ENCODE results near the gene IFRD1.
"Not testable (repeated sequence)": the region's sequence is repeated elsewhere in the genome, so short reads cannot be mapped to it uniquely, and the experiment has no call there.

Gene IFRD1

DNA sequence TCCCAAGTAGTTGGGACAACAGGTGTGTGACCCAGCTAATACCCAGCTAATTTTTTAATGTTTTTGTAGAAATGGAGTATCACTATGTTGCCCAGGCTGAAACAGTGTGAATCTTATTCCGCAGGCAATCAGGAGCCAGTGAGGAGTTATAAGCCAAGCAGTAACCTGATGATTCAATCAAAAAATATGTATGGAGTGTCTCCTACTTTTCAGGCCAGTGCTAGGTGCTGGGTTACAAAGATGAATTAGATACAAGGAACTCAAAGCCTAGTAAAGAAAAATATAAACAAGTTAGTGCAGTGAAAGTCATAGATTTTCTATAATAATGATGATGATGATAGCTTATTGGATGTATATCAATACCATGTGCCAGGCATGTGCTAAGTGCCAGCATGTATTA, 13.2 kb upstream of the IFRD1 start:
- Histone ChIP-seq H3K27ac (no peak overlapping the region), H3K4me3 (no peak overlapping the region)

DNA sequence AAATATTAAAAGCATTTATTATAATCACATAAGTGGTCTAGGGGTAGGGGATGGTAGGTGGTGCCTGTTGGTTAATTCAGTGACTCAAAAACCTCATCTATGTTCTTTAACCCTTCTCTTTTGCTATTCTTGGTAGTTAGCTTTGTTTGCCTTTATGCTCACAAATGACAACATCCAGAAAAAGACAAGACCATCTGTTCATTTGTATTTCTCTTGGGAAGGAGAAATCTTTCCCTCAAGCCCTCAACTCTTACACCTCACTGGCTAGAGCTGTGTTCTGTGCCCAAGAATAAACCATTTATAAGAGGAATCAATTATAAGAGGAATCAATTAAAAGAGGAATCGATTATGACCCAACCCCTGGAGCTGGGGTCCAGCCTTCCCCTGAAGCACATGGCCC, 10.8 kb upstream of the IFRD1 start:
- Histone ChIP-seq H3K4me3 (no peak overlapping the region), H3K27ac (no peak overlapping the region)

DNA sequence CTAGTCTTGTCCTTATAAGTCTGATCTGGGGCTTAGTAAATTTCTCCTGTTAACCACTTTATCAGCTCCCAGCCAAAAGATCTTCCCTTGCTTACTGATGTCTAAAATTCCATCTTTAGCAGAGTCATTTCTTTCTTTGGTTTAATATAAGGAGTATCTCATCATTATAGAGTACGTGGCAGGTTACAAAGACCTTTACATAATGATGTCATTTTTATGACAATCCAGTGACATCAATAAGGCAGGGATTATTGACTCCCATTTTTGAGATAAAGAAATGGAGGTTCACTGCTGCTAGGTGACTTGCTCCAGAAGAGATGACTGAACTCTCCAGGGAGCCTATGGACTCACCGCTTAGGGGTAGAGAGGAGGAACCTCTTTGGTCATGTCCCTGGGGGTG, 8.1 kb upstream of the IFRD1 start:
- Histone ChIP-seq H3K4me3 (no peak overlapping the region), H3K27ac (no peak overlapping the region)

DNA sequence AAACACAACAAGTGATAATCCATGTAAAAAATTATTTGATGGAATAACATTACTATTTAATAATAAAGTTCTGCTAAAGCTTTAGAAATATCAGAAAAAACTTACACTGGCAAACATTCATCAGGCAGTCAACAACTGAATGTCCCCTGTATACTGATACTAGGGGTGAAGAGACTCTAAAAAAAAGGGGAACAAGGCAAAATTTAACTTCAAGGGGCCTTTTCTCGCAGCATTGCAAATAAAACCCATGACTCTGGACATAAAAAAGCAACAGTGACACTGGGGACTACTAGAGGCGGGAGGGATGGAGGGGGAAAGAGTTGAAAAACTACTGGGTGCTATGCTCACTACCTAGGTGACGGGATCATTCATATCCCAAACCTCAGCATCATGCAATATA, 5.8 kb upstream of the IFRD1 start:
- Histone ChIP-seq H3K4me3 (no peak overlapping the region), H3K27ac (no peak overlapping the region)

DNA sequence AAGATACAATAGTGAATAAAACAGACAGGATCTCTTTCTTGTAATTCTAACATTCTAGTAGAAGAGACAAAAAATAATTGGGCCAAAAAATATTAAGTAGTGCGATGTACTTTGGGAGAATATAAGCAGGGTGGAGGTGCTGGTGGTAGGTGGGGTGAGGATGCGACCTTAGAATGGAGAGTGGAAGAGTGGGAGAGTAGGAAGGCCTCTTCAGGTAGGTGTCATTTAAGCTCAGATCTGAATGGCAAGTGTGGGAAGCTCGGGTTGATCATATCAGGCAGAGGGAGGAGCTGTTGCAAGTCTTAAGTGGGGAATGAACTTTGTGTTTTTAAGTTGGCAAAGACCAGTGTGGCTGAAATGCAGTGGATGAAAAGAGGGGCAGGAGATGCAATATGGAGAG, 3.8 kb upstream of the IFRD1 start:
- H3K27ac ChIP-seq: no peak overlapping the region

DNA sequence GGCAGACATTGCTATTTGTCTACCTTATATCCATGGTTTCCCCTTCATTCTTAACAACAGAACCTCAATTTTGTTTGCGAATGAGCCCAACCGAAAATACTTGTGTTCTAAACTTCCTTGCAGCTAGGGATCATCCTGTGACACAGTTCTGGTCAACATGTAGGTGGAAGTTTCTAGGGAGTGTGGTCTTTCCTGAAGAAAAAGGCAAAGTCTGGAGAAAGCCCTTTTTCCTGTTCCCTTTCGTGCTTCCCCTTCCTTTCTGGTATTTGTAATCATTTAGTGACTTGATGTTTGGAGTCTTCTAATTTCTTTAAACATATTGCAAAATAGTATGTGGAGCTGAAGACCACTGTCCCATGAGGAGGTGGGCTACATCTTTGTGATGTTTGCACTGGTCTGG, 2.9 kb upstream of the IFRD1 start:
- H3K27ac ChIP-seq: no peak overlapping the region
- H3K4me3 ChIP-seq: no peak overlapping the region

More for the DNA sequence above, 3.8 kb upstream of the IFRD1 start:
- H3K4me3 ChIP-seq: no peak overlapping the region

DNA sequence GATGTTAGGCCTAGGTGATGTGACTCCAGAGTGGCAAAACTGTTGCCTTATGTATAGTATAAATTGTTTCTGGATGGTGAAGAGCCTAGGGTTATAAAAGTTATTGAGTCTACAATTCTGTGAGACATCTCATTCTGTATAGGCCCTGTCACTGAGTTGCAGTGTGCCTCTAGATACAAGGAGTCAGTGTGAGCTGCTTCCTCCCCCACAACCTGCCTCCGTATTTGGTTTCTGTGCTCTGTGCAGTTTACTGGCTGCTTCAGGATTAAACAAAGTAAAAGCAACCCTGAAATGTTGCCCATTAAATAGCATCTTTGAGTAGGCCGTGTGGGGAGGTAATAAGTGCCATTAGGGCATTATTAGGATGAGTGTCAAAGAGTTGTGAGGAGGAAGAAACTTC, 1.9 kb upstream of the IFRD1 start:
- H3K27ac ChIP-seq: peak overlapping the region in 11 of 21 experiments; percentile 16 to 98 (median 92)

DNA sequence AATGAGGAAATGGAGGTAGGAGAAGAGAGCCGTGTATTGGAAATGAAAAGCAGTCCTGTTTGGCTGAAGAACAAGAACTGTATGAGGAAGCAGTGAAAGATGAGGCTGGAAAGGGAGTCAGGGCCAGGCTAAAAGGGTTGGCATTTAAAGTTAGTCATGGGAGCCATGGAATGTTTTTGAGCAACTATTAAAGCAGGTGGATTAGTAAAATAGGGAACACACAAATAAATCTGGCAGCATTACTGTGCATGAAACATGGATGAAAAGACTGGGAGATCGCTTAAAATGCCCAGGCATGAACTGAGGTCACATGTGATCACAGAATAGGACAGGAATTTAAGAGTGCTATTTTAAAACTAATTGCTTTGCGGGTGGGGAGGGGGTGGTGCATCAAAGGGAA, 1.4 kb upstream of the IFRD1 start:
- Histone ChIP-seq H3K4me3 (no peak overlapping the region), H3K27ac (peak overlapping the region in 13 of 21 experiments; percentile 16 to 98 (median 96))

More for the DNA sequence above, 1.9 kb upstream of the IFRD1 start:
- H3K4me3 ChIP-seq: no peak overlapping the region

DNA sequence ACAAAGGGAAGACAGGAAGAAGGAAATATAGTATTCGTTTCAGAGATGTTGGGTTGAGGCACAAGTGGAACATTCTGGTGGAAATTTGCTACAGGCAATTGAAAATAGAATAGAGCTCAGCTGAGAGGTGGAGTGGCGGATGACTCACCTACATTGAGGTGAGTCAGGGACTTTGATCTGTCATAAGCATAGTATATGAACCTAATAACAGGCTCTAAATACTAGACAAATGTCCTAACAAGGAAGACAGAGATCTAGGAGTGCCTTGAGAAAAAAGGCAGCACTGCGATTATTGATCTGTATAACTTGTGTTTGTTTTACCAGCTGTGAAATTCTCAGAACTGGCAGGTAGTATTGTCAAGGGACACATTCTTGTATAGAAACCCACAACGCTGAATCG, 907 bp upstream of the IFRD1 start:
- Histone ChIP-seq H3K4me3 (peak overlapping the region; percentile 73 to 97 (median 93)), H3K27ac (peak overlapping the region in 18 of 21 experiments; percentile 85 to 99 (median 96))

DNA sequence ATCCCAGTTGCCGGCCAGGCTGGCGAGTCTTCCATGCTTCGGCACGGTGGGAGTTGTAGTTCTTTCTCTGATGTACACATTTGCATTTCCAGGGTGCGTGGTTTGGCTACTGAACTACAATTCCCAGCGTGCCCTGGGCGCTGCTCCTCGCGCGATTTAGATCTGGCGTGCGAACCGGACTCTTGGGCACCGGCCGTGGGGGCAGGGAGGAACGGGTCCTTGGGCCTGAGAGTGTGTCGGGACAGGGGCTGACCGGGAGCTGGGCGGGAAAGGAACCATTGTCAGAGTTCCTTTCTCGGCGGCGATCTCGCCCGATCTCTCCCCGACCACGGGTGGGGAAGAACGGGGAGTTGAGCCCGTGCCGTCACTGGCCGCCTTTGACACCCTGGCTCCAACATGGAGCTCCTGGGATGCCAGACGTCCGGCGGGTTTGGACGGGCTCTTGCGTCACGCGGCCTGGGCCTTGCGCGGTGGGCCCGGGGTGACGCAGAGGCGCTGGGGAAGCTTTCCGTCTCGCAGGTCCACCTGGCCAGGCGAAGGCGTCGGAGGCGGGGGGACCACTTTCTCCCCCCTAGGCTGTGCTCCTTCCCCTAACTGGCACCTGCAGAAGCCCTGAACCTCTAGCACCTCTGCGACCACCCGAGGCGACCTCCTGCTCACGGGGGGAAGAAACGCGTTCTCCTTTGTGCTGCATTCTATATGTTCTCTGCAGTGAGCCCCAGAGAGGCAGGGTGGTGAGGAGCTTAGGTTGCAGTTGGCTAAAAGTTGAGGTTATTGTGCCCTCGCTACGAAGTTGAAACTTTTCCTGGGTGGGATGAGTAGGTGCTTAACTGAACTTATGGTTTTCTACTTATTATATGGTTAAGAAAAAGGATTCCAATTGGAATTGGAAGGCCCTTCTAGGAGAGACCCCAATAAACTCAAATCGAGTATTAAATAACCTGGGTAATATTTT, 824 bp downstream of the IFRD1 start:
- Histone ChIP-seq H3K27ac (peak overlapping the region; percentile 82 to 99 (median 94)), H3K4me3 (peak overlapping the region; percentile 73 to 97 (median 93))

DNA sequence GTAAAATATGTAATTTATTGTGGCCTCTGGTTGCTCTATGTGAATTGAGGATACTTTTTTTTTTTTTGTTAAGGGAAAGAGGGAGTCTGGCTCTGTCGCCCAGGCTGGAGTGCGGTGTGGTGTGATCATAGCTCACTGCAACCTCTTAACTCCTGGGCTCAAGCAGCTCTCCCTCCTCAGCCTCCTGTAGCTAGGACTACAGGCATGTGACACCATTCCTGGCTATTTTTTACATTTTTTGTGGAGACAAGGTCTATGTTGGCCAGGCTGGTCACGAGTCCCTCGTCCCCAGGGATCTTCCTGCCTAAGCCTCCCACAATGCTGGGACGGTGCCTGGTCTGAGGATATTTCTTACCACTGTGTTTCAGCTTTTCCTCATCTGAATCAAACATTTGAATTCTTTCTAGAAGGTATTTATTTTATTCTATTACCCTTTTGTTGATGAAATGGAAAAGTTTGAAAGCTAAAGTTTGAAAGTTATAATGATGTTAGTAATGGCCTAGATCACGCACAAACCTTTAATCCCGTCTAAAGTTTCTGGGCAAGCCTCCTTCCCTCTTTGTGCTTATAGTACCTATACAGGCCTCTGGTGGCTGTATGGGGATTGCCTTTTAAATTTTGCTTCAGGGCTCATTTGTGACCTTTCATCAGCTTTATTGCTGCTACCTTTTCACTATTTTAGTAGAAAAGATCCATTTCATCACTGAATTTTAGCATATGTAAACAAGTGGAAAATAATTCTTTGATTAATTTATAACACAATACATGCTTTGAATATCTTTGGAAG, 2.0 kb downstream of the IFRD1 start:
- H3K4me3 ChIP-seq: peak overlapping the region; percentile 73 to 97 (median 93)
- H3K27ac ChIP-seq: peak overlapping the region in 14 of 21 experiments; percentile 5 to 99 (median 96)

DNA sequence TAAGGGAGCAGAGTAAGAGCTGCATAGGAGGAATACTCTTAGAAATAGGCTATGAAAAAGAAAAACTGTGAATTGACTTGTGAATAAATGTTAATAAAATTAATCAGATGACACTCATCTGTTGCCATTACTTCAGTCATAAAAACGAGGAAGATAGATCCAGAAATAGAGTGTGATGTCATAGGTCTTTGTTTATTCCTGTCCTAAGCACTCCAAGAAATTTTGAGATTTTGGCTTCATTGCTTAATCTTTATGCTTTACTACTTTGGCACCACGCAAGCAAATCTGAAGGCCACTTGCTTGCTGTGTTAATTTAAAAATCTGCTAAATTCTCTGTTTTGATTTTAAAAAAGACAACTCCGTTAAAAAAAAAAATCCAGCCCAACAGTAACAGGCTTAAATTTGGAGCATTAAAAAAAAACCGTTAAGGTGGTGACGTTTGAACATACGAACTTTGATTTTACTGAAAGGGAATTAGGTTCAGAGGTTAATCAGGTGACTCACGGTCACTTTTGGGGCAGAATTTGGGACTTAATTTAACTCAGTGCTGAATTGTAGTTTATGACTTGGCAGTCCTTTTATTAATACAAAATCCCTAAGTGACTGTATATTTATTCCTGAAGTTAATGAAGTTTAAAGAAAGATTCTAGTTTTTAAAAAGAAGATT, 3.4 kb downstream of the IFRD1 start:
- H3K4me3 ChIP-seq: no peak overlapping the region
- H3K27ac ChIP-seq: peak overlapping the region in 4 of 21 experiments; percentile 25 to 98 (median 98)

DNA sequence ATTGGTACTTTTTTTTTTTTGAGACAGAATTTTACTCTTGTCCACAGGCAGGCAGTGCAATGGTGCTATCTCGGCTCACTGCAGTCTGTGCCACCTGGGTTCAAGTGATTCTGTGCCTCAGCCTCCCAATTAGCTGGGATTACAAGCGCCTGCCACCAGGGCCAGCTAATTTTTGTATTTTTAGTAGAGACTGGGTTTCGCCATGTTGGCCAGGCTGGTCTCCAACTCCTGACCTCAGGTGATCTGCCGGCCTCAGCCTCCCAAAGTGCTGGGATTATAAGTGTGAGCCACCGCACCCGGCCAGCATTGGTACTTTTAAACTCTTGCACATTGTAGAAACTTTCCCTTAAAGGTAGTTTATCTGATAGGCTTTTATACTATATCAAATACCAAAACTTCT, 3.9 kb downstream of the IFRD1 start:
- H3K4me3 ChIP-seq: not testable (repeated sequence)
- peak overlapping the region in 2 of 21 experiments; percentile 25 to 97 for H3K27ac ChIP-seq

DNA sequence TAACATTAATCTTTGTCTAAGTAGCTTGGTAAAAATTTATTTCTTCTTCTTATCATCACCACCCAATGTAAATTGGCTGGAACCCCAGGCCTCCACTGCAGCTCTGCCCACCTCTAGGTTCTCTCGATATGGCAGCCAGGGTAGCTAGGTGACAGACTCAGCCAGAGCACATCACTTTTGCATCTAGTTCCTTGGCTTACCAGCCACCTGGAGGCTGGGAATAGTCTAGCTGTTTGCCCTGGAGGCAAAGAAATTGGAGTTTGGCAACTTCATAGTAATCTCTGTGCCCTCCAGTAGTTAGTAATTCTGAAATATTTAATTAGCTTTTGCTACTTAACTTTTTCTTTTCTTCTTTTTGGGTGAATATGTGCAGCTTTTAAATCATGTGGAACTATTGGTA, 9.4 kb downstream of the IFRD1 start:
- no peak overlapping the region for H3K27ac ChIP-seq
- no peak overlapping the region for H3K4me3 ChIP-seq

DNA sequence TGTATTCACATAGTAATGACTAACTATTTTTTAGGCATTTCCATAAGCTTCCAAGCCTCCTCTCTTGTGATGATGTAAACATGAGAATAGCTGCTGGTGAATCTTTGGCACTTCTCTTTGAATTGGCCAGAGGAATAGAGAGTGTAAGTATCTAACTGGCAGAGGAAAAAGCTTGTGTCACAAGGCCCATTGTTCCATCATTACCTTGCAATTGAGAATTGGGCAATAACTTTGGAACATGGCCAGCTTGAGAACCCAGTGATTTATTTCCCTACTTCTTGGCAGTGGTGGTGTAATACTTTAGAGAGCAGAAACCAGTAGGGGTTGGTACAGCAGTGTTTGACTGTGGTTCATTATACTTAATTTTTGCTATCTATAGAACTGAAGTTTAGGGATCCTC, 12.0 kb downstream of the IFRD1 start:
- no peak overlapping the region for H3K4me3 ChIP-seq
- H3K27ac ChIP-seq: no peak overlapping the region

DNA sequence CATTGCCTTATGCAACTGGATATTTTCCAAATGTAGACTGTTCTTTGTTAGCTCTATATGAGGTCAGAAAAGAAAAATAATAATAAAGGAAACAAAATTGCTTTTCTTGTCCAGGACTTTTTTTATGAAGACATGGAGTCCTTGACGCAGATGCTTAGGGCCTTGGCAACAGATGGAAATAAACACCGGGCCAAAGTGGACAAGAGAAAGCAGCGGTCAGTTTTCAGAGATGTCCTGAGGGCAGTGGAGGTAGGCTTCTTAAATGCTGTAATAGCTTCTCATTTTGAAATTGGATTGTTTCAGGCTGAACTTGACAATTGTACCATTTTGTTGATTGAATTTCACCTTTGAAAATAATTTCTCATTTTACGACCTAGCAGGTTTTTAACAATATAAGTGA, 17.6 kb downstream of the IFRD1 start:
- H3K4me3 ChIP-seq: no peak overlapping the region
- H3K27ac ChIP-seq: no peak overlapping the region

DNA sequence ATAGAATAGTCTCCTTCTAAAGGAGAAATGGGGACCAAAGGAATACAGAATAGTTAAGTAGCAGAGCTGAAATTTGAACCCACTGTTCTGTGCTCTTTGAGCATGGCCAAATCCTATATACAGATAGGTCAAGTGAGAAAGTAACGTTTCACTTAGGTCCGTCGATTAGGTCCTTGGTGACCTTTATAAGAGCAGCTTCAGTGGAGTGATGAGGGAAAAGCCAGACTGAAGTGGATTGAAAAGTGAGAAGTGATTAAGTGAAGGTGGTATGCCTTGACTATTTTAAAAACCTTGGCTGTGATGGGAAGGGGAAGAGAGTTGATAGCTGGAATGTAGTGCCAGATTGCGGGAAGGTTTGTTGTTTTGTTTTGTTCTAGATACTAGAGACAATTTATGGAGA, 19.9 kb downstream of the IFRD1 start:
- no peak overlapping the region for H3K4me3 ChIP-seq
- H3K27ac ChIP-seq: no peak overlapping the region

DNA sequence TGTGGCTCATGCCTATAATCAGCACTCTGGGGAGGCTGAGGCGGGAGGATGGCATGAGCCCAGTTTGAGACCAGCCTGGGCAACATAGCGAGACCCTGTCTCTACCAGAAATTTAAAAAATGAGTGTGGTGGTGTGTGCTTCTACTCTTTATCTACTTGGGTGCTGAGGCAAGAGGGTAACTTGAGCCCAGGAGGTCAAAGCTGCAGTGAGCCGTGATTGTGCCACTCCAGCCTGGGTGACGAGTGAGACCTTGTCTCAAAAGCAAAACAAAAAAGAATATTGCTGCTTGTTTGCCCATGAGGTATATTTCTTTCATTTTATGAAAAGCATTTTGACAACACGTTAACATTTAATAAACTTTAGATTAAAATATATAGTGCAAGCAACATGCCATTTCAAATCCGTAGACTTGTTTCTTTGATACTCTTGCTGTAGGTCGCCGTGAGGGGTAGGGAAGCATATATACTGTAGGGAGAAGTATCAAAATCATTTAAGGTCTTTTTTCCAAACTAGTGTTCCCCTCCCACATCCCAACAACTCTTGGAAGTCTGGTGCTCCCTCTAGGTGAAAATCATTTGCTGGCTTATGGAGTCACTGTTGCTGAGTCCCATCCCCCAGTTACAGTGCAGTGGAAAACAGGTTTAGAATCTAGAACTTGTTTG, 26.3 kb downstream of the IFRD1 start:
- no peak overlapping the region for H3K27ac ChIP-seq

DNA sequence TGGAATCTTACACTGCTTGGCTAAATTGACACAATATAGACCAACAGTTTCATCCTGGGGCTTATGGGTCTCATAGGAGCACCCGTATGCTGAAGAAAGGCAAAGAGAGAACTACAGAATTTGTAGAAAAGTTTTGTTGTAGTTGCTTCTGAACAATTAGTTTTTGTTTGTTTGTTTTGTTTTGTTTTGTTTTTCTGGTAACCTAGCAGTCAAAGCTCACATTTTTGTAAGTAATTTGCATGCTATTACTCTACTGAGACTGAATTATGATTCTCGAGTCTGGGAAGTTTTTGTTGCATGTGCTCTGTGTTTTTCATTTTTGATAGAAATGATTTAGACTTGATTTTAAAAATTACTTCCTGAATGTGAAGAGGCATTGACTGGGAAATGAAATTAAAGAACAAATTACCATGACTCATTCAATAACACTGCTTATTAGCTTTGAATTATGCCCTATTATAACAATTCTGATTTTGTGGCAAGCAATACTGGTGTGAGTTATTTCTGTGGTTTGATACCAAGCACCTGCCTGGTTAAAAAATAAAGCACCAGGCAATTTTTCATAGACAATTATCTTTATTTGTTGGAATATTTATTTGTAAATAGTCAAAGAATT, 31.0 kb downstream of the IFRD1 start:
- Histone ChIP-seq H3K27ac (peak overlapping the region in 10 of 21 experiments; percentile 1 to 57 (median 14)), H3K4me3 (no peak overlapping the region)

More for the DNA sequence above, 26.3 kb downstream of the IFRD1 start:
- no peak overlapping the region for H3K4me3 ChIP-seq

Data from skin epidermis (tissue), 12 donors.